GM21529 (cell line): ENCODE results near the gene TRIM17.
"Not testable (repeated sequence)": the region's sequence is repeated elsewhere in the genome, so short reads cannot be mapped to it uniquely, and the experiment has no call there.

Source experiments
- ATAC-seq: cut with Tn5 transposase; IDR thresholded peaks from one replicate; pipeline ENCODE4 v1.9.1; 2021; ENCODE audit not compliant: unreplicated experiment

TRIM17 gene

GRCh38 chr1:228450200-228450599 lies 33.5 kb upstream of the TRIM17 start:
- ATAC-seq: no peak

- no peak for ATAC-seq
Observed at GRCh38 chr1:228448372-228448771, 31.7 kb upstream of the TRIM17 start.

DNA sequence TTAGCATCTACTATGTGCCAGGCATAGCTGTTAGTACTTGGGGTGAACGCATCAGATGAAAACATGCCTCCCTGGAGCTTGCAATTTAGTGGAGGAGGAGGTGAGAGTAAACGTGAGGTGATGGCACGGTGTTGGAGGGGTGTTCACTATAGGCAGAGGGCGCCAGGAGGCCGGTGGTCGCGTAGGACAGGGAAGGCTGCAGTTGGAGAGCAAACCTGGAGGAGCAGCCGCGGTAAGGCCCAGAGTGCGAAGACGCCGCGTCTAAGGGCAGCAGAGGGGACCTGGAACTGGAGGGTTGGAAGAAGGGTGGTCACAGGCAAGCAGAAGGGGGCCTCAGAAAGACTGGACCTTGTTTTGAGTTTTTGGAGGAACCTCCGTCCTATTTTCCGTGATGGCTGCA lies 30.2 kb upstream of the TRIM17 start:
- ATAC-seq: no peak

DNA sequence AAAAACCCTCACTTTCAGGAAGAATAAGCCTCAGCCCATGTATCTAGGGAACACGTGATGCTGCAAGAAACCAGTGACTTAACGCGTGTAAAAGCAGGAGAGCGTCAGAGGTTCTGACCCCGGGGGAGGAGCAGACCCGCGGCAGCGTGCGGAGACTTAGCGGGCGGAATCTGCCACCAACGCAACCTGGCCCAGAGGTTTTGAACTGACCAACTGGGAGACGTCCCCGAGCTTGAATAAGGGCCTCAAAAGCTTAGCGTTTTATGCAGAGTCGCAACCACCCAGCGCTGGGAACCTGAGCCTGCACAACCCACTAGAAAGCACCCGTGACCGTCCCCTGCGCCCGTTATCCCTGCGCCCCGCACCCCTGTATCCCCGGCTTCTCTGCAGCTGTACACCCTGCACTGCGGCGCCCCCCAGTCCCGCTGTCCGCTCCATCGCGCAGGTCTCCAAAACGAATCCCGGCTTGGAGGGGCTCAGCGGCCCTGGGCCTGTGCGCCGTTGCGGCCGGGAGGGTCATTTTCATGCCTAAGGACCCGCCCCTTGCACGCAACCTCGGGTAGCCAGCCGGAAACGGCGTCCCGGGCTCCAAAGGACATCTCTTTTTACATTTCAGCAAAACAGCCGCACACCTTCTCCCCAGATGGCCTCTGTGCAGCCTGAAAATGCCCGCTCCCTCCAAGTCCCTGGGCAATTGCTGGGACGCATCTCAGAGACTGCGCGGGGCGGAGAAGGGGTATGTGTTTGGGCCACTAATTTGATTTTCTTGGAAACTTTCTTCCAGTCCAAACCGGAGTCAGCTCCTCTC lies 29.4 kb upstream of the TRIM17 start:
- ATAC-seq: peak; percentile 83

GRCh38 chr1:228445490-228445842 lies 28.8 kb upstream of the TRIM17 start:
- ATAC-seq: peak; percentile 18

DNA sequence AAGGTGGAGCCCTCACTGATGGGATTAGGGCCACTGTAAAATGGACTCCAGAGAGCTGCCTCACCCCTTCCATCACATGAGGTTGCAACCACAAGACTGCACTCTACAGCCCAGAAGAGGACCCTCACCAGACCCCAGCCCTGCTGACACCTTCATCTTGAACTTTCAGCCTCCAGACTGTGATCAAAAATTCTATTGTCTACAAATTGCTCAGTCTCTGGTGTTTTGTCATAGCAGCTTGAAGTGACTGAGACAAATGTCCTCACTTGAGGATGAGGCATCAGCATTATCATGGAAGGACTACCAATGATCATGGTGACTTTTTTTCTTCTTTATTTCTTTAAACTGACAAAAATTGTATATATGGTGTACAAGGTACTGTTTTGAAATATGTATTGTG lies 26.7 kb upstream of the TRIM17 start:
- no peak for ATAC-seq

DNA sequence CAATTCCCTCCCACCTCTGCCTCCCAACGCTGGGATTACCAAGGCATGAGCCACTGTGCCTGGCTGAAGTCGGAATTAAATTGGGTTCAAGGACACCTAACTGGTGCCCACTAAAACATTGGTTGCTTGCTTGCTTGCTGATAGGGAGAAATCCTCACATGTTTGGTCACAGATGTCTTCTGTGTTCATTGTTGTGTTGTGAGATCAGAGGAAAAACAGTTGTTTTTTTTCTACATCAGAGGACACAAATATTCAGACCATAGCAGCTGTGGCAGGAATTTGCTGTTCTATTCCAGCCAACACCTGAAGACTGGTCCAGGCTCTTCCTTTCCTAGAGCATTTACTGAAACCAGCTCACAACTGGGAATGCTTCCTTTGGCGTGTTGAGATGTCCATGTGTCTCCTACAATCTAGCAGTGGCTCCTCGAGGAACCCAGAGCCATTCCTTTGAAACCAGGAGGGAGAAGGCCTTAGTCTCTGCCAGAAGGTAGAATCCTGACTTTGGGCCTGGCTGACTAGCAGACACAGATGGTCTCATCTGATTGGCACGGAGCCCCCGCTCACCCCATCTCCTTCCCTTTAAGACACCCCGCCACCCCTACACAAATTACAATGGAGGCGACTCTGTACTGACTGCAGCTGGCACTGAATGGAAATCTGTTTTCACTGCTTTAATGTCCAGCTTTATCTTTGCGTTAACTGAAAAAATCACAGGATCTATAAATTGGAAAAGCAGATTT lies 24.3 kb upstream of the TRIM17 start:
- ATAC-seq: no peak

GRCh38 chr1:228438266-228438665 lies 21.6 kb upstream of the TRIM17 start:
- no peak for ATAC-seq

- no peak for ATAC-seq
Observed at GRCh38 chr1:228437424-228437962, 20.8 kb upstream of the TRIM17 start.

DNA sequence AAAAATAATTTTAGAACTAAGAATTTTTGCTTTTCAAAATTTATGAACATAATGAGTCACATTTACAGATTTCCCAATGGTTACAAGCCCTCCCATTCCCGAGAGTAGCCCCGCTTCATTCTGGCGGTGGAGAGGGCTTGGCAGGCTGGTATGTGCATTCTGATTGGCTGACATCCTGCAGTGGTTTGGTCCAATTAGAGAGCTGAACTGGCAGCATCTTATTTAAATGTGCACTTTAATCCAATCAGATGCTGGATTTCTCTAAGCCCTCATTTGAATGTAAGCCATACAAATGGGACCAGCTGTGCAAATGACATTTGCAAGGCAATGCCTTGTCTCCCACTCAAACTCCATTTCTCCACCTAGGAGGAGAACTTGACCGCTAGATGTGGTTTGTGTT lies 18.0 kb upstream of the TRIM17 start:
- no peak for ATAC-seq

DNA sequence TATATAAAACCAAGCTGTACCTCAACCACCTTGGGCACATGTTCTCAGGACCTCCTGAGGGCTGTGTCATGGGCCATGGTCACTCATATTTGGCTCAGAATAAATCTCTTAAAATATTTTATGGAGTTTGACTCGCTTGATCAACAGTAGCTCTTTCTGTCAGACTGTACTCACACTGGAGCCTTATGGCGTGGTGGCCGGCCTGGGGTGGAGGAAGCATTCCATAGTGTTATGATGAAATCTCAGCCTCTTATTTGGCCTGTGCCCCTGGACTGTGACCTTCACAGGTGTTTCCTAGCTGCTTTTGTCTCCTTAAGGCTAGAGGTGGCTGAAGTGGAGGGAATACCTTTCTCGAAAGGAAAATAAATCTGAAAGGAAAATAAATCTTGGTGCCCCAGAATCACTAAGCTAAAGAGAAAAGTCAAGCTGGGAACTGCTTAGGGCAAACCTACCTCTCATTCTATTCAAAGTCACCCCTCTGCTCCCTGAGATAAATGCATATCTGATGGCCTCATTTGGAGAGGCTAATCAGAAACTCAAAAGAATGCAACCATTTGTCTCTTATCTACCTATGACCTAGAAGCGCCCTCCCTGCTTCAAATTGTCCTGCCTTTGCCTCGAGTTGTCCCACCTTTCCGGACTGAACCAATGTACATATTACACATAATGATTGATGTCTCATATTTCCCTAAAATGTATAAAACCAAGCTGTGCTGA lies 16.8 kb upstream of the TRIM17 start:
- not testable (repeated sequence) for ATAC-seq

DNA sequence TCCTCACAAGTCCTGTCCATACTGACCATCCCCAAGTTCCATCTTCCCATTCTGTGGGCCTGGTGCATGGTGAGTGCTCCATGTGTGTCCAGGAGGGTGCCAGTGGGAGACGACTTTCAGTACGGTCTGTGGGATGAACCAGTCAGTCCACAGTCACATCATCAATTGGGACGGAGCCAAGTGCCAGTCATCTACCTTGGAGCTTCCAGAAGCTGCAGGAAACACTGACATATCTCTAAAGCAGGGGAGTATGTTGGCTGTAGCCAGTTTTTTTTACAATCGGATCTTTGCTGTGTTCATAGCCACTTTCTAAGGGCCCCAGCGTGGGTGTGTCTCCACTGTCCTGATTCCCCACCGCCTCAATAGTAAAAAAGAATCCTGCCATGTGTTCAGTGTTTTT lies 13.6 kb upstream of the TRIM17 start:
- no peak for ATAC-seq

- ATAC-seq: no peak
Observed at GRCh38 chr1:228429698-228430097, 13.0 kb upstream of the TRIM17 start.

DNA sequence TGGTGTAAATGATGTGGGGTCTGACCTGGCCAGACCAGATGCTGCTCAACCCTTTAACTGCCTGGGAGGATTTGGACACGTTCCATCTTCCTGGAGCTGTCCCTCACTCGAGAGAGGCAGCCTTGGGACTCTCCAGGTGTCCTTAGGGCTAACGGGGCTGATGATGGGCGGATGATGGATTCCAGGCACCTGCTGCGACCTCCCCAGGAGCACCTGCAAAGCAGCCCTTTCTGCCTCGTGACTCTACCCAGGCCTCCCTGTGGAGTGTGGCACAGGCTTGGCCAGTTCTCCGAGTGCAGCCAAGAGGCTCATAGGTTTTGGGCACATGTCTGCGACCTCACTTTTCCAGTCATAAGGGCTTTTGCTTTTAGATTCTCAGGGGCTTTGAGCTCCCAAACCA lies 12.3 kb upstream of the TRIM17 start:
- no peak for ATAC-seq

- ATAC-seq: no peak
Observed at GRCh38 chr1:228428412-228428811, 11.8 kb upstream of the TRIM17 start.

DNA sequence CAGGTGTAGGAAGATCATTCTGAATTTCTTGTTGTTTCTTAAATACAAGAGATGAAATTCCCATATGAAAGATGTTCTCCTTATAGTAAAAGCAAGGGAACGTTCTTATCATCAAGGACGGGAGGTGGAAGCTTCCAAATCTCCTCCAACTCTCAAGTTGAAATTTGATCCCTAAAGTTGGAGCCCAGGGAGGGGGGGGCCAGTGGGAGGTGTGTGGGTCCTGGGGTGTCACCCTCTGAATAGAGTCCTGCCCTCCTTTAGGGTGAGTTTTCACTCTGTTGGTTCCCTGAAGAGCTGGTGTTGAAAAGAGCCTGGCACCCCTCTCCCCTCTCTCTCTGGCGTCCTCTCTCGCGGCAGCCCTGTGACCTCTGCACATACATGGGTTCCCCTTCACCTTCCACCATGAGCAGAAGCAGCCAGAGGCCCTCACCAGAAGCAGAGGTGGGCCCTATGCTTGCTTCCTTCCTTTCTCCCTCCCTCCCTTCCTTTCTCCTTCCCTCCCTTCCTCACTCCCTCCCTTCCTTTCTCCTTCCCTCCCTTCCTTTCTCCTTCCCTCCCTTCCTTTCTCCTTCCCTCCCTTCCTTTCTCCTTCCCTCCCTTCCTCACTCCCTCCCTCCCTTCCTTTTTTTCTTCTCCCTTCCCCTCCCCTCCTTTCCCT lies 10.0 kb upstream of the TRIM17 start:
- no peak for ATAC-seq

- no peak for ATAC-seq
Observed at GRCh38 chr1:228424685-228425660, 8.3 kb upstream of the TRIM17 start.

DNA sequence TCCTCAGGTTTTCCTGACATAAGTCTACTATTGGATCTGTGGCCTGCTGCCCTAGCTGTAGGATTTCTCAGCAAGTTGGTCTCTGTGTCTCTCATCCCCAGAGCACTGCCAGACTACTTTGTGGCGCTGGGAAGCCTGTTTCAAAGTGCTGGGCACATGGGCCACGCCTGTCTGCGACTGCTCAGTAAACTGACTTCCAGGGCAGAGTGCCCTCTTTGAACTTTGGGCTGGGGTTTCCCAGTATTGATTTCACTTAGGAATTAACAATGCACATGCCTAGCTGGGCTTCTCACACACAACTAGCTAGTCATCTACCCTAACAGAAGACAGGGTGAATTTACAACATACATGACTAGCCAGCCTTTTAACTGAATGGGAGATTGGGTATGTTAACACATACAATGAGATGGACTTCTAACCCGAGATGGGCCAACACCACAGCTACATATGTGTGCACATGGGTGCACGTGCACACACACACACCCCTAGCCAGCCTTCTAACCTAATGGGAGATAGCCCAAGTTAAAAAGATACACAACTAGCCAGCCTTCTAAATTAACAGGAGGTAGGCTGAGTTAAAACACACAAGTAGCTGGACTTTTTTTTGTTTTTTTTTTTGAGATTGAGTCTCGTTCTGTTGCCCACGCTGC lies 6.9 kb upstream of the TRIM17 start:
- ATAC-seq: no peak
